Activated CD4-positive, alpha-beta T cell treated with anti-CD3 and anti-CD28 coated beads for 36 hours (primary cell): ENCODE measurements around the gene ENTPD6. TPM values are rescaled to one million over a fixed set of nuclear protein-coding genes. Genes with fewer than 3 reads are reported as not detected.

Source experiments
- ATAC-seq: fragments of 200-7000 bp; cut with Tn5 transposase; one replicate; pipeline ENCODE4 v1.10.0; 2021; ENCODE audit warnings: mild to moderate bottlenecking, moderate library complexity
- CTCF ChIA-PET: fragments of 350-600 bp; sonication (Branson Sonifier 250); formaldehyde crosslinking; loops from one replicate; lab custom pipeline; 2021; ENCODE audit warnings: antibody characterized with exemption; lab: Charles Lee
- POLR2A ChIA-PET: fragments of 350-600 bp; sonication (Branson Sonifier 250); formaldehyde crosslinking; loops from one replicate; lab custom pipeline; 2021; ENCODE audit warnings: antibody characterized with exemption, inconsistent platforms; lab: Charles Lee
- DNase-seq: peaks from one replicate; pipeline ENCODE4 v3.0.0-alpha.2; 2020
- H3K27ac Mint-ChIP-seq: one replicate; pipeline ENCODE4 v1.8.0; 2021; ENCODE audit warnings: mixed read lengths
- H3K27me3 Mint-ChIP-seq: one replicate; pipeline ENCODE4 v1.8.0; 2021; ENCODE audit warnings: mixed read lengths
- H3K36me3 Mint-ChIP-seq: one replicate; pipeline ENCODE4 v1.8.0; 2021; ENCODE audit warnings: low read depth, mixed read lengths
- H3K4me1 Mint-ChIP-seq: one replicate; pipeline ENCODE4 v1.8.0; 2021; ENCODE audit warnings: mixed read lengths
- H3K4me3 Mint-ChIP-seq: one replicate; pipeline ENCODE4 v1.8.0; 2021; ENCODE audit warnings: mild to moderate bottlenecking, moderate library complexity, mixed read lengths
- H3K9me3 Mint-ChIP-seq: one replicate; pipeline ENCODE4 v1.8.0; 2021; ENCODE audit warnings: low read depth, mixed read lengths
- intact Hi-C, 2 experiments: fragments of 100-400 bp; cut with DNase I in 1 of 2; cut with micrococcal nuclease in 1 of 2; formaldehyde crosslinking; loops; one replicate each; pipeline versions ENCODE4 v1.14.2 to v1.15.1; 2022 to 2024; cut with DNase I, micrococcal nuclease
- total RNA-seq, 2 experiments: library from RNA; stranded (reverse); gene quantifications; one replicate each; pipeline ENCODE4 v1.2.3, GENCODE V29; 2021

ENTPD6 gene
- total RNA-seq, 2 experiments from 2014 or later: 34.3 to 41.5 TPM

GRCh38 chr20:25274481-25274880, 79.0 kb downstream of the ENTPD6 start:
- Mint-ChIP-seq H3K4me1 (no peaks in the 10 kb centered on the region), H3K27me3 (no peaks in the 10 kb centered on the region), H3K36me3 (peaks cover 29% of the 10 kb centered on the region), H3K4me3 (no peak overlapping the region), H3K27ac (no peak overlapping the region), H3K9me3 (no peaks in the 10 kb centered on the region)
- ChIA-PET POLR2A (no interaction called here), CTCF (no interaction called here)
- DNase-seq: peak; percentile 2
- intact Hi-C loops: no loop called here
- ATAC-seq: no peak

GRCh38 chr20:25274891-25275812, 79.6 kb downstream of the ENTPD6 start:
- CTCF ChIA-PET: no interaction called here
- no peaks in the 10 kb centered on the region for H3K9me3 Mint-ChIP-seq
- H3K36me3 Mint-ChIP-seq: peaks cover 24% of the 10 kb centered on the region
- no peaks in the 10 kb centered on the region for H3K4me1 Mint-ChIP-seq
- no peak overlapping the region for H3K27ac Mint-ChIP-seq
- ATAC-seq (no peak), DNase-seq (peak; percentile 3)
- H3K4me3 Mint-ChIP-seq: no peak overlapping the region
- no peaks in the 10 kb centered on the region for H3K27me3 Mint-ChIP-seq
- POLR2A ChIA-PET: no interaction called here
- intact Hi-C loops: loop anchor here in 1 of 2 experiments (5.0 kb wide), 1 partner anchor 58 kb away; no protein-coding TSS in a partner anchor

- ATAC-seq (no peak), DNase-seq (peak; percentile 1)
- H3K9me3 Mint-ChIP-seq: no peaks in the 10 kb centered on the region
- peaks cover 24% of the 10 kb centered on the region for H3K36me3 Mint-ChIP-seq
- POLR2A ChIA-PET: no interaction called here
- H3K27me3 Mint-ChIP-seq: no peaks in the 10 kb centered on the region
- CTCF ChIA-PET: no interaction called here
- intact Hi-C loops: loop anchor here in 1 of 2 experiments (5.0 kb wide), 1 partner anchor 59 kb away; no protein-coding TSS in a partner anchor
- H3K4me3 Mint-ChIP-seq: no peak overlapping the region
- no peak overlapping the region for H3K27ac Mint-ChIP-seq
- no peaks in the 10 kb centered on the region for H3K4me1 Mint-ChIP-seq
Observed at GRCh38 chr20:25275813-25276532, 80.5 kb downstream of the ENTPD6 start.

Other genes with a start within 250 kb of the ENTPD6 start
- 10 to 100 TPM; 10.7 to 14.0 TPM for gene CST7, start 246.4 kb upstream of the ENTPD6 start, total RNA-seq
- 10 to 100 TPM; 26.8 to 34.0 TPM for gene APMAP, start 203.0 kb upstream of the ENTPD6 start, total RNA-seq
- gene ACSS1, start 137.6 kb upstream of the ENTPD6 start, total RNA-seq: 10 to 100 TPM in 1 of 2 experiments, 1 to 10 TPM in 1; 8.5 to 10.7 TPM
- not detected for gene VSX1, start 113.6 kb upstream of the ENTPD6 start, total RNA-seq
- gene PYGB, start 52.4 kb downstream of the ENTPD6 start, total RNA-seq: 10 to 100 TPM; 18.0 to 21.1 TPM
- gene ABHD12, start 195.1 kb downstream of the ENTPD6 start, total RNA-seq: 10 to 100 TPM; 17.4 to 18.7 TPM
- gene GINS1, start 212.0 kb downstream of the ENTPD6 start, total RNA-seq: 10 to 100 TPM; 24.6 to 32.7 TPM